ENCODE measurements around the gene SOCS7.

SOCS7 gene

DNA sequence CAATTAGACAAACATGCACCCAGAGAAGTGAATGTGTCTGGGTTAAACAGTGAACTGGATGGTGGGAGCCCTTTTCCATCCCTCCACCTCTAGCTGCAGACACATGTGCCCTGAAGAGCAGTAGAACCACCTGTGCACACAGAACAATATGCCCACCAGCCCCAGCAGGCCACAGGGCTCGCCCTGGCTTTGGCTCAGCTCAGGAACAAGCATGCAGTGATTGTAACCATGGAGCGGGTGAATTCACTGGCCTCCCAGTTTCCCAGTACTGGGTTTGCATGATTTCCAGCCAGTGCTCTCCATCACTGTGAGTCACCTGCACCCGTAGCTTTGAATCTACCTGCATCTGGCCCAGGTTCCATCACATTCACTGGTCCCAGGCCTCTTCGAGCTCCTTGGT lies 13.1 kb upstream of the SOCS7 start:
- no peak for DNase-seq

DNA sequence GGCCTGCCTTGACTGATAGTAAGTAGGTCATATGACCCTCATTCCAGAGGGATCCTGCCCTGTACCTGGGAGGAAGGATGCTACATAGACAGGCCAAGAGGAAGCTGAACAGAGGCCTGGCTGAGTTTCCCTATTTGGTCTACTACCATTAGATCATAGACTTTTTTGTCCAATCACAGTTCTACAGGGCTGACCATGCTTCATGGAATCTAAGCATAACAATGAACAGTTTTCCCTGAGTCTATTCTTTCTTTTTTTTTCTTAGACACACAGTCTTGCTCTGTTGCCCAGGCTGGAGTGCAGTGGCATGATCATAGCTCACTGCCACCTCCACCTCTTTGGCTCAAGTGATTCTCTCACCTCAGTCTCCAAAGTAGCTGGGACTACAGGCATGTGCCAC lies 11.8 kb upstream of the SOCS7 start:
- DNase-seq: no peak

DNA sequence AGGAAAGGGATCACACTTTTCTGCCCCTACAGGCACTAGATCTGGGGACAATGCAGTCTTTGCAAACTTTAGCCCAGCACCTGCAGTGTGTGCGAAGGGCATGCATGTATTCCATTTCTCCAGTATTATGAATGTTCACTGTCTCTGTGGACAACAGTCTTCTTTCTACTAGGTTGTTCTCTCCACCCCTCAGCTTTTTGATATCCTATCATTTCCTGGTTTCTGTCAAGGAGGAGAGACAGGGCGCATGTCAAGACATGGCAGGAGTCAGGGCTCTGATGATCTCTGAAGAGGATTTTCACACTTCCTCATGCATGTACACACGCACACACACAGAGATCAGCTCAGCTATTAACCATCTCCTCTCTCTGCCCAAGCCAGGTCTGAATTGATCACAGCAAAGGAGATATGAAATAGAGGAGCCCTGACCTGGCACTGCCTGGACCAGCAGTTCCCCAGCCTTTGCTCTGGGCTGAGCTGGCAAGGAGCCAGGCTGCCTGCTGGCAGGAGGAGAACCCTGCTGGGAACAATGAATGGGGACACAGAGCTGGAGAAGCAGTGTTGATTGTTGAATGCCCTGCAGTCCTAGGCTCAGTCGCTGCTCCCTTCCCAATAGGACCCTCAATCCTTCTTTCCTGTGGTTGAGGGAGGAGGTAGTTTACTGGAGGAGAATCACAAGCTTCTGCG lies 10.5 kb upstream of the SOCS7 start:
- no peak for DNase-seq

DNA sequence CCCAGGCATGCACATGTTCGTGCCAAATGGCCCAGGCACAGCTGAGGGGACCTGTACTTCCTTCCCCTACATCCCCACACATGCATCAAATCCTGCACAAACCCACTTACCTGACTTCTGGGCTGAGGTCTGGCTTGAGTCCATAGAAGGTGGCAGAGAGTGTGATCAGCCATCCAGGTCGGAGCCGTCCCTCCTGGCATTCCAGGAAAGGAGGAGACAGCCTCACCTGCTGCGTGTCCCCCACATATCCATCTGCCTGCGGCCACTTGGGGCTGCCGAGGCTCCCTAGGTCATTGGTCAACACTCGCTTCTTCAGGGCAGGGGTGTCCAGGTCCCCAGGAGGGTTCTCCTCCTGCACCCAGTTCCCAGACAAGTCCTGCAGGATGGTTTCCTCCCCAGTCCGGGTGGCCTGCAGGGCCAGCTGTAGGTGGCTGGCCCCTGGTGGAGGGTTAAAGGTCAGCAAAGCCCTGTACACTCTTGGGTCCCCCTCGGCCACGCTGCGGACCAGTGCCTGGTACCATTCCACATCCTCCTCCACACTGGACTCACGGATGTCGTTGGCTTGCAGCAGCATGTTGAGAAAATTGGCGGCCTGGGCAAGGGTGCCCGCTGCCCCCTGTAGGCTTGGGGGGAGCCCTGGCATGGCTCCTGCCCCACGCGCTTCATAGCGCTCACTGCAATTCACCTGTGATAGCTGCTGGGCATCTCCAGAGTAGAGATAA lies 8.6 kb upstream of the SOCS7 start:
- no peak for DNase-seq

DNA sequence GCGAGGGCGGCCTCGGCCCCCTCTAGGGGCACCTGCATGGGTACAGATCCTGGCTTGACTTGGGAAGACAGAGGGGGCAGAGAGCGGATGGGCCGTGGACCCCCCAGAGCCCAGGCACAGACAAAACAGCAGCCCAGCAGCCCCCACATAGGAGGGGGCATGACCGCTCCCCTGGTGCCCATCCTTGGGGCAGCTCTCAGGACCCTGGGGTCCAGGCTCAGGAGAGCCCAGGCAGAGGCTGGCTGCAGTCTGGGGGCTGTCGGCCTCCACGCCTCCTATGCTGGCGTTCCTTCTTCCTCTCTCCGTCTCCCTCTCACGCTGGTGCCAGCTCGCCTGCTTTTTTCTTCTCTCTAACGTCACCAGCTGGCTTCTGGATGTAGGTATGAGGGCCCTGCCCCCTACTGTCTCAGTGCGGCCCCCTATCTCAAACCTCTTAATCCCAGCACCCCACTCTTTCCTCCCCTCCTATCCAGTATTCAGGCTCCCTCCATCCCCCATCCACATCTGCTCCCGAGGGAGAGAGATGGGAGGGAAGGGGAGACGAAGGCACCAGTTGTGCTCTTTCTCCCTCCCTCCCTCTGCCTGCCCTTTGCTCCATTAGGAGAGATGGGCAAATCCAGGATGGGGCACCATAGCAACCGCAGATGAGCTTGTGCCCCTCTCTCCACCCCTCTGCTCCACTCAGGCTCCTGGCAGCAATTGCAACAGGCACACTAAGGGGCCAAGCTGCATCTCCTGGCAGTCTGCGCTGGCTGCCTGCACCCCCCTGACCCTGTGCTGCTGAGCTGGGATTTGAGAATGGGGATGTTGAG lies 7.8 kb upstream of the SOCS7 start, which contains the start of gene GPR179:
GPR179 (minus strand) TSS at position 349 of the 812 bp plus-strand sequence; CDS start at position 182, 167 bp downstream.
- no peak for DNase-seq

DNA sequence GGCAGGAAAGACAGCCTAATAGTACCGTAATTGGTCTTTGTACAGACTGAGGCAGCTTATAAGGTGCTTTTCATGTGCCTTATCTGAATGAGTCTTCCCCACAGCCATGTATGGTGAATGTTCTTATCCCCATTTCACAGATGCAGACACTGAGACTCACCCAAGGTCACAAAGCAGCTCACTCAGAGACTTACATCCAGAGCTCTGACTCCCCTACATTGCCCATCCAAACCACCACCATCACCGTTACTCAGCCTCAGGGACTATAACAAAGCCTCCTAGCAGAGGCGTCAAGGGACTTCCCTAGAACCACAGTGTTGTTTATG lies 7.3 kb upstream of the SOCS7 start:
- DNase-seq: no peak

DNA sequence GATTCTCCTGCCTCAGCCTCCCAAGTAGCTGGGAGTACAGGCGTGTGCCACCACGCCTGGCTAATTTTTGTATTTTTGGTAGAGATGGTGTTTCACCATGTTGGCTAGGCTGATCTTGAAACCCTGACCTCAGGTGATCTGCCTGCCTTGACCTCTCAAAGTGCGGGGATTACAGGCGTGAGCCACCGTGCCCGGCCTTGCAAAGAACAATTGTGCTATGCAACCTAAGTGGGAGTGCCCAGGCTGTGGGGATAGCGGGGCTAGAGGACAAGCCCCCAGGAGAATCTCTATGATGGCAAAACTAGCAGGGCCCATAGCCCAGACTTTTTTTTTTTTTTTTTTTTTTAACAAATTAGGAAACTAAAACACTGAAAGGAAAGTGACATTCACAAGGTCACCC lies 5.9 kb upstream of the SOCS7 start:
- no peak for DNase-seq

DNA sequence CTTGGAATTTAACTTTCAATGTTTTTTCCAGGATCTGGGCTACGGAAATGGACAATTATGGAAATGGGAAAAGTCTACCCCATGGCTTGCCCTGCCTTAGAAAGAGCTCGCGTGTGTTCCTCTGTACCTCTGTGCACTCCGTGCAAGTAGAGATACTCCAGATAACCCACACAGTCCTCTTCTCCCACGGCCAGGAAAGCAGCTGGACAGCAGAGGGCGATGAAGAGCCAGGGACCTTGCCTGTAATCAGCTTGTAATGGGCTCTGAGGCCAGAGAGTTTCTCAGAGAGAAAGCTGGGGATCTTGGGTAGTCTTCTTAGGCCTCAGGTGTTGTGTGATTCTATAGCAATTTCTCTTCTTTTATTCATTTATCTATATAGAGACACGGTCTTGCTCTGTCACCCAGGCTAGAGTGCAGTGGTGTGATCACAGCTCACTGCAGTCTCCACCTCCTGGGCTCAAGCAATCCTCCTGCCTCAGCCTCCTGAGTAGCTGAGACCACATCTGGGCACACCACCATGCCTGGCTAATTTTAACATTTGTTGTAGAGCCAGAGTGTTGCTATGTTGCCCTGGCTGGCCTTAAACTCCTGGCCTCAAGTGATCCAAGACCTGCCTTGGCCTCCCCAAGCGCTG lies 2.4 kb upstream of the SOCS7 start:
- peak; percentile 47 to 86 for DNase-seq

DNA sequence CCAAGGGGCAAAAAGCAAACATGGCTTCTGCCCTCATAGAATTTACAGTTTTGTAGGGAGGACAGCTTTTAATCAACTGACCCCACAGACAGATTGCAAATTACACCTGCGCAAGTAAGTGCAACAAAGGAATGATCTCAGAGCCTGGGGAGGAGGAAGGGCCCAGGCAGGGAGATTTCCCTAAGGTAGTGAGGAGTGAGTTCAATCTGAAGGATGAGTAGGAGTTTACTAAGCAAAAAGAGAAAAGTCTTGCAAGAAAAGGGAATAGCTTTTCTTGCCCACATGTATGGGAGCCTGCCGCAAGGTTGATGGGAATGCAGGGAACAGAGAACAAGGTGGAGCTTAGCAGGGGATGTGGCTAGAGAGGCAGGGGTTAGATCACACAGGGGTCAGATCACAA lies 1.6 kb upstream of the SOCS7 start:
- DNase-seq: no peak

DNA sequence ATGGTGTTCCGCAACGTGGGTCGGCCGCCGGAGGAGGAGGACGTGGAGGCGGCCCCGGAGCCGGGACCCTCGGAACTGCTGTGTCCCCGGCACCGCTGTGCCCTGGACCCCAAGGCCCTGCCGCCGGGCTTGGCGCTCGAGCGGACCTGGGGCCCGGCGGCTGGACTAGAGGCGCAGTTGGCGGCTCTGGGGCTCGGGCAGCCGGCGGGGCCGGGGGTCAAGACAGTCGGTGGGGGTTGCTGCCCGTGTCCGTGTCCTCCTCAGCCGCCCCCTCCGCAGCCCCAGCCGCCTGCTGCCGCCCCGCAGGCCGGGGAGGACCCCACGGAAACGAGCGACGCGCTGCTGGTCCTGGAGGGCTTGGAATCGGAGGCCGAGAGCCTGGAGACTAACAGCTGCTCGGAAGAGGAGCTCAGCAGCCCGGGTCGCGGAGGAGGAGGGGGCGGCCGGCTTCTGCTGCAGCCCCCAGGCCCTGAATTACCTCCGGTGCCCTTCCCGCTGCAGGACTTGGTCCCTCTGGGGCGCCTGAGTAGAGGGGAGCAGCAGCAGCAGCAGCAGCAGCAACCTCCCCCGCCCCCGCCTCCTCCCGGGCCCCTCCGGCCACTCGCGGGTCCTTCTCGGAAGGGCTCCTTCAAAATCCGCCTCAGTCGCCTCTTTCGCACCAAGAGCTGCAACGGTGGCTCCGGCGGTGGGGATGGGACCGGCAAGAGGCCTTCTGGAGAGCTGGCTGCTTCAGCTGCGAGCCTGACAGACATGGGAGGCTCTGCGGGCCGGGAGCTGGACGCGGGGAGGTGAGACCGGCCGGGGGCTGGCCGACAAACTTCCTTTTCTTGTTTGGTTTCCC lies 821 bp downstream of the SOCS7 start:
- DNase-seq: peak in 1 of 2 donors; percentile 9

DNA sequence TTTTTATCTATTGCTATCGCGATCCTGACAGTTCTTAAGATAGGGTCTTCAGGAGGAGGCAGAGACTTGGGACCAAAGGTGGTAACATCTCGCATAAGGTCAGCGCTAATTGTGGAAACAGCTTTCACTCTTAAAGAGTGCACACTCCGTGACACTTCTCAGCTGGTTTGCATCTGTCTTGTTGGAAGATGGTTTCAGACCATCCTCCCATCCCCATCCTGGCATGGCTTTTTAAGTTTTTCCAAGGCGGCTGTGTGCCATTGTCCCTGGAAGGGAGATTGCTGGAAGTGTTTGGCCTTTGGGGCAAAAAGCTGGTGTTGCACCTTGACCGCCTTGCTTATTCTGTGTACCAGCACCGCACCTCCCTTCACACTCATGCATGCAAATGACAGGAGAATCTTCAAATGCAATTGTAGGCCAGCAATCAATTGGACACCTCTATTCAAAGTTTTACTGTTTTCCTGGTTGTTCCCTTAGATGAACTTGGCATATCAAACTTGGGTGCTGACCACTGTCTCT lies 1.5 kb downstream of the SOCS7 start:
- DNase-seq: no peak

DNA sequence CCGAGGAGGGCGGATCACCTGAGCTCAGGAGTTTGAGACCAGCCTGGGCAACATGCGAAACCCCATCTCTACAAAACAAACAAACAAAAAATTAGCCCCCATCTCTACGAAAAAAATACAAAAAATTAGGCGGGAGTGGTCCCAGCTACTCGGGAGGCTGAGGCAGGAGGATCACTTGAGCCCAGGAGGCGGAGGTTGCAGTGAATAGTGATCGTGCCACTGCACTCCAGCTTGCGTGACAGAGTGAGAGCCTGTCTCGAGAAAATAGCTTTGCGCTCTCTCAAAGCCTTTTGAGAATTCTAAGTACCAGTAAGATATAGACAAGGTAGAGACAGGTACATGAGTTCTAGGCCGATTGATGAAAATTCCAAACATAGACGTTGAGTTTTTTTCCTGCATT lies 2.0 kb downstream of the SOCS7 start:
- DNase-seq: no peak

DNA sequence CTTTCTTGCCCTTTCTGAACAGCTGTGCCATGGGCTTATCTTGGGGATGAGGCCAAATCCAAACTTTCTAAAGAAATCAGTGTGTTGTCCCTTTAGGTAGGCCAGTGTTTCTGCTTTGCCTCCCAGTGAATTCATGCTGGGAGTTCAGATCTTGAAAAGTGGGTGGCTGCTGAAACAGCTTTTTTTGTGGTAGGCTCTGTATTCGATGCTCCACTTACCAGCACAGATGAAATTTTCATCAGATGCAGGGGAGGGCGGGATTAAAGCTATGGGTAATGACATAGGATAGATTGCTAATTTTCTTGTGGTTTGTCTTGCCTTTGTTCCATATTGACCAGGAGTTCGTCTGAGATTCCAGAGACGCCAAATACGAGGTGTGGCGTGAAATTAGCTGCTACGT lies 2.8 kb downstream of the SOCS7 start:
- DNase-seq: no peak

DNA sequence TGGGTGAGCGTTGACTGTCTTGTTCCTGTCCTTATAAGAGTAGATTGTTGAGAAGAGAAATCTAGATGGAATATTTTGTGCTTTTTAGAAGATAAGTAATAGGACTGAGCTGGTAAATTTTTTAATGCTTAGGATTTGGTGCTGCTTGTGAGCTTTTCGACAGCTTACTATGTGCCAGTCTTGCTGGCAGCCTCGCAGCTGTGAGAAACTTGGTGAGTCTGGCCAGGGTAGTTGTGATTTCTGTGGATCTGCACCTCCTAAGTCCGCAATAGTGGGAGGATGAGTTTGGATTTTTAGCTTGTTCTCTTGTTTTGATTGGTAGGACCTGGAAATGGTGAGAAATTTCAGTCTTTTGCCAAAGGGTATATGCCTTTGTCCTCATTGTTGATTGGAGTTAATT lies 3.6 kb downstream of the SOCS7 start:
- no peak for DNase-seq

DNA sequence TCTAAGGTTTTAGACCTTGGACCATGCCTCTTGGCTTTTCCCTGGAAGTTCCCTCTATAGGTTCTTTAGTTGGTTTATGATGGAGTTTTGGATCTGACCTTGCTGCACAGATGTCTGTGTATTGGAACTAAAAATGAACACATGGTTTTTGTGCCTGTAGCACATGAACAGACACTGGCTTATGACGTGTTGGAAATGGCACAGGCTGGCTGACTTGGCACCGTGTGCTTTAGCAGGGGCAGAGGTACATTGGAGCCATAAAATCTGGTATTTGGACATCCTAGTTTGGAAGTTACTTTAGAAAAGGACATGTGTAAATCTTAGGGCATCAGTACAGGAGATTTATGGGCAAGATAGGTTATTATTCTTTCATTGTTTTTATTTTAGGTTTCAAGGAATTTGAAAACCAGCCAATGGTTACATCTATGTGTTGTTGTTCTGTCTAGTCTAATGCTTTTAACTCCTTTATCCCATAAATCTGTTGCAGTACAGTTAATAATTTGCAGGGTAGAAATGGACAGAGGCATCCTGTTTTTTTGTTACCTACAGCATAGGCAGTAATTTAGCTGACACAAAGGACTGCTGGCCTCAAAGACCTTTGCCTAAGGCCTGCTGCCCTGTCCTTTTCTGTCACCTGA lies 6.0 kb downstream of the SOCS7 start:
- no peak for DNase-seq

DNA sequence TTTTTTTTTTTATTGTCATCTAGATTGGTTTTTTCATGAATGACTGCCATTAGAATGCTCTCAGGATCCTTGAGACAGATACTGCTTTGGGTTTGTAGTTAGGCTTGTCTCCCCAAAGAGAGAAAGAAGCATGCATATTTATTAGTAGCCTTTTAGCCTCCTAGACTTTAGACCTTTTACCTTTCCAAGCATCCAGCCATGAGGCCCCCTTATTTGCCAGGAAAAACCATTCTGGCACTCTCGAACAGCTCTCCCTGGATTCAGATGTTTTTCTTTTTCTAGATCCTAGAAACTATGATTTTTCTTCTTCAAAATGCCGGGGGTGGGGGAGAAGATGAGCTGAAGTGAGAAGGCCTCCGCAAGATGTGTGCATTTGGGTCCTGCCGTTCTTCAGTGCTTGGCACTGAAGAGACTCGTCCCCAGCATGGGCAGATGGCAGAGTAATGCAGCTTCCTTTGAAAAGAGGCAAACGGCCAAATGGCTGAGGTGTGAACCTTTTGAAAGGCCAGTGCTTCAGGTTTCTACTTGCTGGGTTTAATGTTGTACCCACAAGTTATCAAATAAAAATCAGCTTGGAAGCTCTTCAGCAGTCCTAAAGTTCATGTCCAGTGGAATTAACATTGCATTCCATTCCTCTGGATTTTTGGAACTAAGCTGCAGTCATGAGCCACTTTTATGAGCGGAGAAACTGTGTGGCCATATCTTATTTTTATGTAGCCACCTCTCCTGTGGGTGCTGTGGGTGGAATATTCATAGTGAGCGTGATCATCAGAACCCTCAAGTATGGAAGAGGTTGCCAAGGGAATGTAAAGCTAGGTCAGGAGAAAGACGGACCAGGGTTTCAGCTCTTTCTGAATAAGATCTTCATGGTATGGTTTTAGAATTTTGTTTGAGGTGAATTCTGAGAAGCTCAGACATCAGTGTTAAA lies 7.2 kb downstream of the SOCS7 start:
- no peak for DNase-seq

DNA sequence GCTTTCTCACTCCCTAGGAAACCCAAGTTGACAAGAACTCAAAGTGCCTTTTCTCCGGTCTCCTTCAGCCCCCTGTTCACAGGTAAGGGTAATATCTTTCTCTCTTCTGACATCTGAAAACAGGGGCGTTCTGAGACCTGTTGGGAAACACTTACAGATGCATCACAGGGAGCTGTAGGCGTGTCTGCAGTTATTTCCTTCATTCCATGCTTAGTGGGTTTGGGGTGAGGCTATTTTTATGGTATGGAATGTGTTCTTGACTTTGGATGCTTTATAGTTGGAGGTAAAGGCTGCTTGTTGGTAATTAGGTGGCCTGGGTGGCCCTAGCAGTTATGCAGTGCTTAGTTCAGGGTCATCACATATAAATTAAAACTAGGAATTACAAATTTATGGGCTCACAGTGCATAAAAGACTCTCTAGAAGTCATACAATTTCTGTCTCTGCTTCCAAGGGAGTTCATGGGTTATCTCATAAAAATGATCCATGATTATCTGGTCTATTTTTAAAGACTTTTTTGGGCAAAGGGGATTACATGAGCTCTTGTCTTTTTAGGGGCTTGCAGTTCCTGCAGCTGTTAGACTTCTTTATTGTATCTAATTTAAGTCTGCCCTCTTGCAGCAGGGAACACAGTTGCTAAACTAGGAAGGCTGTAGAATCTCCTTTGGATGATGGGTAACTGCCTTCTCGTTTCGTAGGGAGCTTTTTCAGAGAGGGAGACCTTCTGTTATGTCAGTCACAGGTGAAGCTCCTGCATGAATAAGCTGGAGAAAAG lies 10.2 kb downstream of the SOCS7 start:
- no peak for DNase-seq

DNA sequence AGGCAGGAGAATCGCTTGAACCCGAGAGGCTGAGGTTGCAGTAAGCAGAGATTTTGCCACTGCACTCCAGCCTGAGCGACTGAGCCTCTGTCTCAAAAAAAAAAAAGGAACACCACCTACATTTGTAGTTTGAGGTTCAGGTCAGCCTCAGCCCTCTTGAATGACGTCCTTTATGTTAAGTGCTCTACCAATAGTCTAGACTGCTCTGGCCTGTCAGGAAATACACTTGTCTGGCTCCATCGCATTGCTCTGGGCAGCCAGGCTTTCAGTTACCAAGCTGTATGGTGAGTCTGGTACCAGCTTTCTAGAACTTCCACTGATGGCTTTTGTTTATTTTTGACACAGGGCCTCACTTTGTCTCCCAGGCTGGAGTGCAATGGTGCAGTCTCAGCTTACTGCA lies 11.4 kb downstream of the SOCS7 start:
- DNase-seq: no peak

DNA sequence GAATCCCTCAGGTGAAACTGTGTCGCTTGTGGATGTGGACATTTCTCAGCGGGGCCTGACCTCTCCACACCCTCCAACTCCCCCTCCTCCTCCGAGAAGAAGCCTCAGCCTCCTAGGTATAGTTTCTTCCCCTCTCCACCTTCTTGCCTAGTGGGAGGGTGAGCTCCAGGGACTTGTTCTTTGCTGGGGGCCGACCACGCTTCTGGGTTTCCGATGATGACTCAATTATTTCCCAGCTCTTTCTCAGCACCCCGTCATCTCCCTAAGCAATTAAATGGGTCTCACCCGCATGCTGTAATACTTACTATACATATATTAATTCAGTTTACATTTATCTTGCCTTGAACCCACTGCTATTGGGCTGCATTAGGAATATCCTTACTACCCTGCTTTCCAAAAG lies 13.1 kb downstream of the SOCS7 start:
- DNase-seq: no peak

Data from bone marrow (tissue), 2 donors.